Stimulated activated naive CD4-positive, alpha-beta T cell treated with Interleukin-2 at 50 U/mL for 16 hours (primary cell): ENCODE measurements around the gene NCKAP1.
"Not testable (repeated sequence)": the region's sequence is repeated elsewhere in the genome, so short reads cannot be mapped to it uniquely, and the experiment has no call there.

Experiments used
- DNase-seq: peaks from one replicate; lab custom pipeline; 2025; lab: John Stamatoyannopoulos, UW

NCKAP1 gene

GRCh38 chr2:182907081-182907830 lies 131.0 kb downstream of the NCKAP1 start:
- DNase-seq, result no peak

- no peak for DNase-seq
Measured at GRCh38 chr2:182906454-182906853, 131.8 kb downstream of the NCKAP1 start.

GRCh38 chr2:182904844-182905243 lies 133.4 kb downstream of the NCKAP1 start:
- DNase-seq, result no peak

GRCh38 chr2:182903566-182903965 lies 134.7 kb downstream of the NCKAP1 start:
- DNase-seq, result no peak

GRCh38 chr2:182901748-182902147 lies 136.5 kb downstream of the NCKAP1 start:
- DNase-seq, result no peak

GRCh38 chr2:182898718-182899117 lies 139.5 kb downstream of the NCKAP1 start:
- DNase-seq, result no peak

GRCh38 chr2:182897137-182897536 lies 141.1 kb downstream of the NCKAP1 start:
- DNase-seq, result no peak

- no peak for DNase-seq
Measured at GRCh38 chr2:182895798-182896197, 142.5 kb downstream of the NCKAP1 start.

- no peak for DNase-seq
Measured at GRCh38 chr2:182895169-182895568, 143.1 kb downstream of the NCKAP1 start.

- DNase-seq, result no peak
Measured at GRCh38 chr2:182894174-182894573, 144.1 kb downstream of the NCKAP1 start.

- DNase-seq, result no peak
Measured at GRCh38 chr2:182893666-182894065, 144.6 kb downstream of the NCKAP1 start.

- not testable (repeated sequence) for DNase-seq
Measured at GRCh38 chr2:182893035-182893434, 145.2 kb downstream of the NCKAP1 start.

- DNase-seq, result no peak
Measured at GRCh38 chr2:182891611-182892010, 146.6 kb downstream of the NCKAP1 start.

GRCh38 chr2:182890773-182891378 lies 147.4 kb downstream of the NCKAP1 start:
- DNase-seq, result no peak

GRCh38 chr2:182890305-182890704 lies 148.0 kb downstream of the NCKAP1 start:
- no peak for DNase-seq

- no peak for DNase-seq
Measured at GRCh38 chr2:182887753-182888415, 150.4 kb downstream of the NCKAP1 start.

GRCh38 chr2:182887093-182887492 lies 151.2 kb downstream of the NCKAP1 start:
- DNase-seq, result no peak

- DNase-seq, result no peak
Measured at GRCh38 chr2:182885771-182886170, 152.5 kb downstream of the NCKAP1 start.

GRCh38 chr2:182883451-182883850 lies 154.8 kb downstream of the NCKAP1 start:
- DNase-seq, result no peak

GRCh38 chr2:182880100-182880499 lies 158.2 kb downstream of the NCKAP1 start:
- not testable (repeated sequence) for DNase-seq

- DNase-seq, result not testable (repeated sequence)
Measured at GRCh38 chr2:182876653-182877052, 161.6 kb downstream of the NCKAP1 start.

GRCh38 chr2:182870227-182870626 lies 168.0 kb downstream of the NCKAP1 start:
- no peak for DNase-seq
